MM.1S (cell line): Measurements from ENCODE around the gene ROR2.

Experiments used
- CTCF ChIP-seq: fragments of 300-600 bp; sonication (generic); IDR thresholded peaks from 2 replicates; pipeline ENCODE4 v1.5.1; 2016; ENCODE audit warnings: antibody characterized with exemption, low read length, mixed read lengths
- EZH2 ChIP-seq: fragments of 300-600 bp; sonication (generic); optimal IDR thresholded peaks from 2 replicates; pipeline ENCODE3; 2017; ENCODE audit warnings: low read depth, mild to moderate bottlenecking, antibody characterized with exemption, low read length, mixed read lengths
- EZH2phosphoT487 ChIP-seq: fragments of 300-600 bp; sonication (generic); IDR thresholded peaks from 2 replicates; pipeline ENCODE4 v1.6.1; 2018; ENCODE audit warnings: antibody characterized with exemption, low read length

DNA sequence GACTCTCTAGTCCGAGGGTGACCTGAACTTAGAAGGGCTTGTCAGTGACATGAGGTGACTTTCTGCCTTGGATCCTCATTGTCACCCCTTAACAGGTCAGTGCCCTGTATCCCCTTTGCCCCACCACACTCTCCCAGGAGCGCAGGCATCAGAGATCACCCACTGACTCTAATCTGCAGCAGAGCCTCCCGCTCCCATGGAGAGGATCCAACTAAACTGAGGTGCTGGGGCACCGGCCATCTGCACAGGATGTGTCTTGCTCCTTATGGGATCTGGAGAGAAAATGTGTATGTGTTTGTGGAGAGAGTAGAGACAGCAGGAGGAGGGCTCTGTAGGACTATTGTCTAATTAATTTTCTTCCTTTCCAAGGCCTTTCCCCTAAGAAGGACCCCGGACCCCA, 213.7 kb downstream of the ROR2 start:
- TF ChIP-seq CTCF (no peak), EZH2 (no peak), EZH2phosphoT487 (no peak)
